Parathyroid adenoma (tissue), 2 donors: ENCODE data around the gene ROBO1.

Experiments
- H2AFZ ChIP-seq: fragments of 300-600 bp; sonication (generic); one replicate; pipeline ENCODE4 v1.7.0; 2017; ENCODE audit warnings: antibody characterized with exemption, mild to moderate bottlenecking
- H3K27ac ChIP-seq: fragments of 300-600 bp; sonication (generic); one replicate; pipeline ENCODE4 v1.7.0; 2017
- H3K27me3 ChIP-seq: fragments of 300-600 bp; sonication (generic); one replicate; pipeline ENCODE4 v1.7.0; 2017; ENCODE audit warnings: low read length; ENCODE audit not compliant: control insufficient read depth, insufficient read depth
- H3K36me3 ChIP-seq: fragments of 300-600 bp; sonication (generic); one replicate; pipeline ENCODE4 v1.7.0; 2017; ENCODE audit warnings: low read length; ENCODE audit not compliant: control insufficient read depth, insufficient read depth
- H3K4me1 ChIP-seq: fragments of 300-600 bp; sonication (generic); one replicate; pipeline ENCODE4 v1.7.0; 2017; ENCODE audit warnings: control low read depth
- H3K4me2 ChIP-seq: fragments of 300-600 bp; sonication (generic); one replicate; pipeline ENCODE4 v1.7.0; 2017; ENCODE audit warnings: low read length
- H3K4me3 ChIP-seq: fragments of 300-600 bp; sonication (generic); one replicate; pipeline ENCODE4 v1.7.0; 2017; ENCODE audit warnings: low read depth, low read length
- H3K79me2 ChIP-seq: fragments of 300-600 bp; sonication (generic); one replicate; pipeline ENCODE4 v1.7.0; 2017; ENCODE audit warnings: control low read depth
- H3K9ac ChIP-seq: fragments of 300-600 bp; sonication (generic); one replicate; pipeline ENCODE4 v1.7.0; 2017; ENCODE audit warnings: mild to moderate bottlenecking
- H3K9me3 ChIP-seq: fragments of 300-600 bp; sonication (generic); one replicate; pipeline ENCODE4 v1.7.0; 2017; ENCODE audit warnings: low read length; ENCODE audit not compliant: control insufficient read depth
- CTCF ChIP-seq: fragments of 300-600 bp; sonication (generic); IDR thresholded peaks from one replicate; pipeline ENCODE4 v1.7.0; 2017; ENCODE audit warnings: antibody characterized with exemption, mild to moderate bottlenecking
- donor health status: primary hyperparathyroidism.

ROBO1 gene

GRCh38 chr3:78905700-78906099, 862.1 kb downstream of the ROBO1 start:
- H3K9ac ChIP-seq = no peak overlapping the region
- no peaks in the 10 kb centered on the region for H3K27me3 ChIP-seq
- H3K4me2 ChIP-seq = no peak overlapping the region
- H3K9me3 ChIP-seq = no peaks in the 10 kb centered on the region
- no peaks in the 10 kb centered on the region for H3K36me3 ChIP-seq
- TF ChIP-seq CTCF = no peak
- H3K4me3 ChIP-seq = no peak overlapping the region
- no peak overlapping the region for H2AFZ ChIP-seq
- H3K4me1 ChIP-seq = no peaks in the 10 kb centered on the region
- H3K79me2 ChIP-seq = no peaks in the 10 kb centered on the region
- no peak overlapping the region for H3K27ac ChIP-seq

GRCh38 chr3:78901544-78901943, 866.3 kb downstream of the ROBO1 start:
- Histone ChIP-seq H3K9ac (no peak overlapping the region), H3K4me3 (no peak overlapping the region), H3K79me2 (no peaks in the 10 kb centered on the region), H3K4me1 (no peaks in the 10 kb centered on the region), H3K36me3 (no peaks in the 10 kb centered on the region), H3K27ac (no peak overlapping the region), H2AFZ (no peak overlapping the region), H3K9me3 (no peaks in the 10 kb centered on the region), H3K27me3 (no peaks in the 10 kb centered on the region), H3K4me2 (no peak overlapping the region)
- TF ChIP-seq CTCF = no peak

GRCh38 chr3:78900880-78901279, 866.9 kb downstream of the ROBO1 start:
- Histone ChIP-seq H3K27me3 (no peaks in the 10 kb centered on the region), H3K27ac (no peak overlapping the region), H3K4me2 (no peak overlapping the region), H3K36me3 (no peaks in the 10 kb centered on the region), H3K4me3 (no peak overlapping the region), H2AFZ (no peak overlapping the region), H3K9me3 (no peaks in the 10 kb centered on the region), H3K4me1 (no peaks in the 10 kb centered on the region), H3K9ac (no peak overlapping the region), H3K79me2 (no peaks in the 10 kb centered on the region)
- no peak for TF ChIP-seq CTCF

- Histone ChIP-seq H3K4me1 (no peaks in the 10 kb centered on the region), H3K9me3 (no peaks in the 10 kb centered on the region), H2AFZ (no peak overlapping the region), H3K36me3 (no peaks in the 10 kb centered on the region), H3K27ac (no peak overlapping the region), H3K4me2 (no peak overlapping the region), H3K4me3 (no peak overlapping the region), H3K27me3 (no peaks in the 10 kb centered on the region), H3K9ac (no peak overlapping the region), H3K79me2 (no peaks in the 10 kb centered on the region)
- TF ChIP-seq CTCF = no peak
Observed at GRCh38 chr3:78900426-78900825, 867.4 kb downstream of the ROBO1 start.

- no peak overlapping the region for H3K9ac ChIP-seq
- no peaks in the 10 kb centered on the region for H3K9me3 ChIP-seq
- TF ChIP-seq CTCF = no peak
- no peak overlapping the region for H3K4me2 ChIP-seq
- H3K27me3 ChIP-seq = no peaks in the 10 kb centered on the region
- H3K36me3 ChIP-seq = no peaks in the 10 kb centered on the region
- no peak overlapping the region for H2AFZ ChIP-seq
- no peak overlapping the region for H3K4me3 ChIP-seq
- H3K4me1 ChIP-seq = no peaks in the 10 kb centered on the region
- no peaks in the 10 kb centered on the region for H3K79me2 ChIP-seq
- no peak overlapping the region for H3K27ac ChIP-seq
Observed at GRCh38 chr3:78895528-78895927, 872.3 kb downstream of the ROBO1 start.
